Vagina (tissue), 2 donors: ENCODE measurements around the gene HACD4.

Experiments used
- CTCF ChIP-seq, 3 experiments: fragments of 450-650 bp in 2 of 3; fragments of 200-600 bp in 1 of 3; sonication (generic) in 1 of 3; IDR thresholded peaks; one replicate each; pipeline ENCODE4 v1.5.1; 2017 to 2019; ENCODE audit warnings: antibody characterized with exemption in 3 of 3, mild to moderate bottlenecking in 2 of 3, moderate library complexity in 2 of 3
- POLR2A ChIP-seq, 2 donors: fragments of 450-650 bp; IDR thresholded peaks; one replicate each; pipeline ENCODE4 v1.6.1; 2017; ENCODE audit warnings: antibody characterized with exemption in 2 of 2, mild to moderate bottlenecking in 2 of 2, moderate library complexity in 2 of 2
- POLR2AphosphoS5 ChIP-seq, 2 donors: sonication (generic); formaldehyde crosslinking; IDR thresholded peaks; one replicate each; pipeline ENCODE4 v1.9.0; 2017; ENCODE audit warnings: antibody characterized with exemption in 2 of 2, mild to moderate bottlenecking in 2 of 2, low read depth in 1 of 2; ENCODE audit not compliant: insufficient read depth in 1 of 2

DNA sequence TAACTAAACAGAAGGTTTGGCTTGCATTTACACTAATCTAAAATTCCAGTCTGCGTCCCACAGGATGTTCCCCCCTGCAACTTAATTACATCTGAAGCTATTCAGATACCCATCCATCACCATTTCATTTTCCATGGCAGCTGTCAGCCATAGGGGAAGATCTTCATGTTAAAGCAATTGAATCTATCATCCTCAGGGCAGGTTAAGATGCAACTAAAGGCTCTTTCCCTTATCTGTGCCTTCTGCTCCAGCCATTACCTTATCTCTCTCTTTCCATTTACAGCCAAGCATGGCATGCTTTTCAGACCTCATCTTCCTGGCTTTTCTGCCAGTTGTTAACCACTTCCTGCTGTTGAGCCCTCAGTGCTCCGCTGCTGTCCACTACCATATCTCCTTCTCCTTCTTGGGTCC is 15.8 kb upstream of the HACD4 start:
- TF ChIP-seq POLR2A (IDR thresholded peaks at IDR 0.05) (no peak), CTCF (IDR thresholded peaks at IDR 0.05) (no peak), POLR2AphosphoS5 (IDR thresholded peaks at IDR 0.05; ENCODE audit: insufficient read depth in 1 of 2, low read depth in 1 of 2) (no peak)
